Spinal cord (tissue), 10 donors: ENCODE measurements around the gene DCAKD. TPM values are rescaled to one million over a fixed set of nuclear protein-coding genes. Genes with fewer than 3 reads are reported as not detected.

ENCODE experiments used
- DNase-seq, 6 donors: peaks; one replicate each; pipeline versions ENCODE4 v3.0.0 to v3.0.0-alpha.2; 2013 to 2015; ENCODE audit warnings: low spot score in 6 of 6, low read depth in 4 of 6
- H3K27ac ChIP-seq: one replicate; pipeline ENCODE4 v1.5.1; 2013; ENCODE audit warnings: low read depth, low read length, control low read depth
- H3K27me3 ChIP-seq: one replicate; pipeline ENCODE4 v1.6.1; 2013; ENCODE audit warnings: low read length; ENCODE audit not compliant: control insufficient read depth, insufficient read depth
- H3K36me3 ChIP-seq: one replicate; pipeline ENCODE4 v1.6.1; 2013; ENCODE audit warnings: low read length; ENCODE audit not compliant: control insufficient read depth, insufficient read depth
- H3K4me1 ChIP-seq: one replicate; pipeline ENCODE4 v1.6.1; 2013; ENCODE audit warnings: low read length; ENCODE audit not compliant: control insufficient read depth, insufficient read depth
- H3K4me3 ChIP-seq: one replicate; pipeline ENCODE4 v1.5.1; 2013; ENCODE audit warnings: low read depth, low read length, control low read depth
- H3K9me3 ChIP-seq: one replicate; pipeline ENCODE4 v1.6.1; 2013; ENCODE audit warnings: low read length; ENCODE audit not compliant: control insufficient read depth, insufficient read depth
- WGBS: methylation state at CpG from one replicate; pipeline ENCODE4 v1.1.5; 2013; ENCODE audit warnings: missing lambda C conversion rate; ENCODE audit not compliant: insufficient coverage; 5-methylcytosine and 5-hydroxymethylcytosine counted together
- polyA plus RNA-seq, 2 donors: library from polyadenylated mRNA; unstranded; fragments of 120-200 nt; gene quantifications; one replicate each; pipeline ENCODE4 v1.2.1, GENCODE V29; 2013; ENCODE audit not compliant: insufficient read length in 2 of 2
- small RNA-seq: library from RNA; depleted of rRNA; stranded (forward); fragments of <200 nt; gene quantifications from one replicate; pipeline ENCODE3, GENCODE V24; 2014; ENCODE audit warnings: low replicate concordance
- total RNA-seq, 2 donors: library from RNA; depleted of rRNA in 1 of 2; stranded (reverse); fragments of 120-200 nt in 1 of 2; fragments of >200 nt in 1 of 2; gene quantifications; one replicate each; pipeline versions ENCODE4 v1.2.3 to v1.2.4, GENCODE V29; 2013 to 2014
- donor health status: healthy.

DCAKD gene
- total and polyA plus RNA-seq, 4 donors: 34.6 to 79.1 (median 59.3) TPM

- Histone ChIP-seq H3K36me3 (no peaks in the 10 kb centered on the region), H3K4me3 (no peak overlapping the region), H3K4me1 (peaks cover 30% of the 10 kb centered on the region), H3K27ac (no peak overlapping the region), H3K27me3 (no peaks in the 10 kb centered on the region), H3K9me3 (no peaks in the 10 kb centered on the region)
- 97% methylated on average over 3 of the region's 3 CpGs for WGBS
- no peak for DNase-seq
These were observed 69.2 kb downstream of the DCAKD start for GRCh38 chr17:44982113-44982702.

DNA sequence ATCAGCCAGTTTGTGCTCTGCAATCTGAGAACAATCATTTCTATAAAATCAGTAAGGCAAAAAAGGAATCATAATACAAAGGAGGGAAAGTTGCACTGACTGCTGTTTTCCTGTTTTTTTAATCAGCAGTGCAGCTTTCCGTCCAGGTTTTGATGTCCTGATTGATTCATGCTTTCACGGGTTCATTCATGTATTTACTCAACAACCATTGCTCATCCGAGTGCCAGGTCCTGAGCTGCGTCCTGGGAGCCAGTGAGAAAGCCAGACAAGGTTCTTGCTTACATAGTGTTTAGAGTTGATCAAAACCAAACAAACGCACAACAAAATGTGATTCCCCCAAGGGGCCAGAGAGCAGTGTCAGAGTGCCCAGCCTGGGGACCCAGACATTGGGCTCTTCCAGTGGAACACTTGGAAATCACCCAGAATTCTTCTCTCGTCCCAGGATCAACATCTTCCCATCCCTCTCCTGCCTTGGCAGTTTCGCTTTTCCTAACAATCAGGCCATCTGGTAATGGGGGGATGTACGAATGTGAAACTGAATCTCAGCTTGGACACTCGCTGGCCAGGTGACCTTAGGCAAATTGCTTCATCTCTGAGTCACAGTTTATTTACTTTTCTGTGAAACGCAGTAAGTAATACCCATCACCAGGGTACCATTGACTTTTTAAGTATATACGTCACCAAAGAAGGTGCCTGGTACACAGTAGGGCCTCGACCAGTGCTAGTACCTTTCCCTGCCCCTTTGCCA lies 70.0 kb downstream of the DCAKD start:
- peaks cover 5% of the 10 kb centered on the region for H3K27me3 ChIP-seq
- no peak overlapping the region for H3K27ac ChIP-seq
- H3K36me3 ChIP-seq: no peaks in the 10 kb centered on the region
- H3K9me3 ChIP-seq: no peaks in the 10 kb centered on the region
- H3K4me3 ChIP-seq: no peak overlapping the region
- DNase-seq: no peak
- 73% methylated on average over 3 of the region's 12 CpGs for WGBS
- H3K4me1 ChIP-seq: peaks cover 28% of the 10 kb centered on the region

DNA sequence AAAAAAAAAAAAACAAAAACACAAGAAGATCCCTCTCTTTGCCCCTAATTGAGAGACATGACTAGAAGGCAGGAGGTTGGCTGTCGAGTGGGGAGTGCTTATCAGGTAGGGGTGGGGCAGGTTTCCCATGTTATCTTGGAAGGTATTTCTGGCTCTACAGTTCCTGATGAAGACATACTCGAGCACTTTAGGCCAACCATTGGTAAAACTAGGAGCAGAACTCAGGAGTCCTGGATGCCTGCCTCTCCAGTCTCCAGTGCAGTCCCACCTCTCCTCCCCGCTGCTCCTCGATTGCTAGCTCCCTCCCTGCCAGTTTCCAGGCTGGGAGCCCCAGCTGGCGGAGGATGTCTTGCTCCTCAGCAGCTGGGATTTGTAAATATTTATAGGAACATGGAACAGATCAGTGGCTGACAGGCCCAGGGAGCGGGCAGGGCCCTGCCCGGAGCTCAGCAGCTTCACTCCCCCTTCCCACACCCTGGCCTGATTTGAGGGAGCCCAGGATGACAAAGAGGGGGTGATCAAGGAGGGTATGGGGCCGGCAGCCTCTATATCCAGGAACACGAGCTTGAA lies 71.9 kb downstream of the DCAKD start:
- Histone ChIP-seq H3K36me3 (no peaks in the 10 kb centered on the region), H3K27me3 (peaks cover 7% of the 10 kb centered on the region), H3K9me3 (no peaks in the 10 kb centered on the region), H3K4me3 (no peak overlapping the region), H3K4me1 (peaks cover 28% of the 10 kb centered on the region), H3K27ac (no peak overlapping the region)
- WGBS: 79% methylated on average over 3 of the region's 9 CpGs
- peak in 1 of 6 donors; percentile 65 for DNase-seq

DNA sequence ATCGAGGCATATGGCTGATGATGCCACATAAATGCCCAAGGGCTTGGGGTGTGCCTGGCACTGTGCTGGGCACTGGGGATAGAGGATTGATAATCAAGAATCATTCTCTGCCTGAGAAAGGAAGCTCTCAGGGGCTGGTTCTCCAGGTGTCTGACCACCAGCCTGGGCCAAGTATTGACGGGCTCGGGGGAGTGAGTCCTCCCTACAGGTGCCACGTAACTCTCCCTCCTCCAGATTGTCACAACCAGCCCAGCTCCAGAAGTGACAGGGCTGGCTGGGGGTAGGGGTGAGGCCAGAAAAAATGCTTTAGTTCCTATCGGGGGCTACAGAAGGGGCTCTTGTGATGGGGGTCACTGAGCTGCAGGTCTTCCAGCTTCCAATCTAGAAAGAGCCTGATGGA lies 72.6 kb downstream of the DCAKD start:
- H3K27ac ChIP-seq: no peak overlapping the region

DNA sequence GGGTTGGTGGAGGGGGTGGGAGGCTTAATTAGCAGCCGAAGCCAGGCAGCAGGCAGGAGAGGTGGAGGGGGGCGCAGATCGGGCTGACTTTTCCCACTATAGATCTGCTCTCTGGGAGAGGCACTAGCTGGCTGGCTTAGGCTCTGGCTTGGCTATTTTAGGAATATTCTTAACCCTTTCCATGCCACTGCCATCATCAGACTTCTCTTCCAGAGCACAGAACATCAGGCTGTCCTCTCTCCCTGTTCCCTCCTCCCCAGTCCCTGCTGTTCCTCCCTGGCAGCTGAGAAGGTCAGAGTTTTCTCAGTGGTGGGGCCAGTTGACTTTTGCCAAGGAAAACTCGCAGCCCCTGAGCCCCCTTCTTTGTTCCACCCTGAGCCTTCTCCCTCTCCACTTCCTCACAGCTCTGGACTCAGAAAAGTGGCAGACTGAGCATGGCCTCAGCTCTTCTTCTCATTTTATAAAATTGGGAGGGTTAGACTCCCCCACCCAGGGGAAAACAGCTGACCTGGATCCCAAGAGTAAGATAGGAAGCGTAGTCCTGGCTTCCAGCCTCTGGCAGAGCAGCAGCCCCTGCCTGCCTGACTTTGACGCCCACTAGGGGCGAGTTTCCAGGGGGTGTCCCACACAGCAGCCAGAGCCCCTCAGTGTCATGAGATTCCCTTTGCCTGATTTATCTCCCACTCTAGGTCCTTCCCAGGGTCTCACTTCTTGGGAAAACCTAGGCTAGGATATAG lies 73.5 kb downstream of the DCAKD start:
- Histone ChIP-seq H3K27ac (no peak overlapping the region), H3K4me1 (peaks cover 28% of the 10 kb centered on the region)
- WGBS: 43% methylated on average over 2 of the region's 7 CpGs

More for the DNA sequence above, 72.6 kb downstream of the DCAKD start:
- peaks cover 7% of the 10 kb centered on the region for H3K27me3 ChIP-seq
- peaks cover 28% of the 10 kb centered on the region for H3K4me1 ChIP-seq
- 77% methylated on average over 2 of the region's 5 CpGs for WGBS
- no peaks in the 10 kb centered on the region for H3K9me3 ChIP-seq
- H3K4me3 ChIP-seq: no peak overlapping the region
- H3K36me3 ChIP-seq: no peaks in the 10 kb centered on the region
- DNase-seq: no peak

GRCh38 chr17:44977065-44977464 lies 74.4 kb downstream of the DCAKD start:
- peaks cover 28% of the 10 kb centered on the region for H3K4me1 ChIP-seq
- H3K27ac ChIP-seq: no peak overlapping the region
- H3K36me3 ChIP-seq: no peaks in the 10 kb centered on the region
- H3K4me3 ChIP-seq: no peak overlapping the region
- H3K27me3 ChIP-seq: peaks cover 7% of the 10 kb centered on the region
- DNase-seq: no peak
- 89% methylated on average over 2 of the region's 3 CpGs for WGBS
- no peaks in the 10 kb centered on the region for H3K9me3 ChIP-seq

More for the DNA sequence above, 73.5 kb downstream of the DCAKD start:
- H3K4me3 ChIP-seq: no peak overlapping the region
- DNase-seq: peak in 1 of 6 donors; percentile 56
- H3K9me3 ChIP-seq: no peaks in the 10 kb centered on the region
- H3K27me3 ChIP-seq: peaks cover 7% of the 10 kb centered on the region
- no peaks in the 10 kb centered on the region for H3K36me3 ChIP-seq

- Histone ChIP-seq H3K36me3 (no peaks in the 10 kb centered on the region), H3K4me1 (peaks cover 28% of the 10 kb centered on the region), H3K4me3 (no peak overlapping the region), H3K9me3 (no peaks in the 10 kb centered on the region), H3K27me3 (peaks cover 10% of the 10 kb centered on the region), H3K27ac (no peak overlapping the region)
- DNase-seq: no peak
- 41% methylated on average over 5 of the region's 13 CpGs for WGBS
These were observed 75.2 kb downstream of the DCAKD start for GRCh38 chr17:44976206-44976605.

Small RNA genes within 50 kb of the gene (small RNA-seq; reads per million reads assigned to genes)
- not detected for gene AC015936.2
- not detected for gene RF00019

Other genes with a start within 250 kb of the DCAKD start
- 10 to 100 TPM; 17.9 to 24.3 TPM for gene GJC1, start 221.3 kb downstream of the DCAKD start, total RNA-seq
- 10 to 100 TPM; 19.2 to 20.7 TPM for gene GJC1, start 221.3 kb downstream of the DCAKD start, polyA plus RNA-seq
- 10 to 100 TPM in 1 of 2 donors, 1 to 10 TPM in 1; 5.4 to 18.5 TPM for gene HIGD1B, start 203.7 kb downstream of the DCAKD start, total RNA-seq
- gene HIGD1B, start 203.7 kb downstream of the DCAKD start, polyA plus RNA-seq: 10 to 100 TPM in 1 of 2 donors, 1 to 10 TPM in 1; 9.4 to 11.4 TPM
- 10 to 100 TPM; 68.0 to 69.4 TPM for gene EFTUD2, start 152.2 kb downstream of the DCAKD start, total RNA-seq
- 10 to 100 TPM; 79.2 to 85.0 TPM for gene EFTUD2, start 152.2 kb downstream of the DCAKD start, polyA plus RNA-seq
- gene GFAP, start 136.1 kb downstream of the DCAKD start, total RNA-seq: 1,000 to 10,000 TPM; 2,660 to 3,271 TPM
- 1,000 to 10,000 TPM; 2,649 to 3,418 TPM for gene GFAP, start 136.1 kb downstream of the DCAKD start, polyA plus RNA-seq
- gene KIF18B, start 103.9 kb downstream of the DCAKD start, total RNA-seq: 1 to 10 TPM; 1.6 to 2.0 TPM
- 10 to 100 TPM in 1 of 2 donors, 1 to 10 TPM in 1; 7.0 to 11.7 TPM for gene KIF18B, start 103.9 kb downstream of the DCAKD start, polyA plus RNA-seq
- gene C1QL1, start 83.3 kb downstream of the DCAKD start, total RNA-seq: 10 to 100 TPM in 1 of 2 donors, 1 to 10 TPM in 1; 6.7 to 20.4 TPM
- gene C1QL1, start 83.3 kb downstream of the DCAKD start, polyA plus RNA-seq: 10 to 100 TPM; 79.5 to 81.8 TPM
- gene NMT1, start 9.7 kb upstream of the DCAKD start, total RNA-seq: 10 to 100 TPM; 51.6 to 77.9 TPM
- 10 to 100 TPM; 55.5 to 65.4 TPM for gene NMT1, start 9.7 kb upstream of the DCAKD start, polyA plus RNA-seq
- gene PLCD3, start 80.9 kb upstream of the DCAKD start, total RNA-seq: 10 to 100 TPM; 20.1 to 50.1 TPM
- 100 to 1,000 TPM; 115 TPM for gene PLCD3, start 80.9 kb upstream of the DCAKD start, polyA plus RNA-seq
- 10 to 100 TPM in 1 of 2 donors, 1 to 10 TPM in 1; 3.2 to 10.4 TPM for gene ACBD4, start 84.1 kb upstream of the DCAKD start, total RNA-seq
- 10 to 100 TPM; 11.7 to 14.2 TPM for gene ACBD4, start 84.1 kb upstream of the DCAKD start, polyA plus RNA-seq
- gene HEXIM1, start 96.8 kb upstream of the DCAKD start, total RNA-seq: 10 to 100 TPM; 16.1 to 16.7 TPM
- 10 to 100 TPM; 25.6 to 28.0 TPM for gene HEXIM1, start 96.8 kb upstream of the DCAKD start, polyA plus RNA-seq
- gene HEXIM2, start 110.2 kb upstream of the DCAKD start, total RNA-seq: 10 to 100 TPM in 1 of 2 donors, 1 to 10 TPM in 1; 5.2 to 11.1 TPM
- 10 to 100 TPM; 17.2 to 17.6 TPM for gene HEXIM2, start 110.2 kb upstream of the DCAKD start, polyA plus RNA-seq
- 10 to 100 TPM in 1 of 2 donors, 1 to 10 TPM in 1; 3.5 to 17.7 TPM for gene FMNL1, start 170.3 kb upstream of the DCAKD start, total RNA-seq
- 10 to 100 TPM; 21.4 to 22.0 TPM for gene FMNL1, start 170.3 kb upstream of the DCAKD start, polyA plus RNA-seq
- under 1 TPM in 1 of 2 donors, not detected in 1; 0.20 TPM for gene SPATA32, start 210.5 kb upstream of the DCAKD start, total RNA-seq
- gene SPATA32, start 210.5 kb upstream of the DCAKD start, polyA plus RNA-seq: not detected